GM08714 (cell line): ENCODE results near the gene TMPRSS3.
A peak's percentile ranks its signal among the peaks of the same experiment; 100 is the strongest.

Source experiments
- H3K4me3 ChIP-seq: fragments of 200-500 bp; sonication (Bioruptor generic); 2 replicates; pipeline ENCODE4 v1.5.1; 2014; ENCODE audit warnings: mild to moderate bottlenecking, low read length, inconsistent platforms
- ZNF274 ChIP-seq: IDR thresholded peaks from 2 replicates; pipeline ENCODE4 v1.6.1; 2012; ENCODE audit warnings: mild to moderate bottlenecking, low read depth, low read length

TMPRSS3 gene

GRCh38 chr21:42435401-42435800 lies 39.5 kb upstream of the TMPRSS3 start:
- no peak for TF ChIP-seq ZNF274
- no peak overlapping the region for H3K4me3 ChIP-seq

GRCh38 chr21:42434884-42435283 lies 39.0 kb upstream of the TMPRSS3 start:
- H3K4me3 ChIP-seq = no peak overlapping the region
- TF ChIP-seq ZNF274 = no peak

- H3K4me3 ChIP-seq = no peak overlapping the region
- TF ChIP-seq ZNF274 = no peak
Measured at GRCh38 chr21:42433946-42434551, 38.2 kb upstream of the TMPRSS3 start.

GRCh38 chr21:42432695-42433094 lies 36.8 kb upstream of the TMPRSS3 start:
- no peak for TF ChIP-seq ZNF274
- no peak overlapping the region for H3K4me3 ChIP-seq

- H3K4me3 ChIP-seq = no peak overlapping the region
- no peak for TF ChIP-seq ZNF274
Measured at GRCh38 chr21:42431196-42431595, 35.3 kb upstream of the TMPRSS3 start.

- no peak for TF ChIP-seq ZNF274
- no peak overlapping the region for H3K4me3 ChIP-seq
Measured at GRCh38 chr21:42430521-42430920, 34.7 kb upstream of the TMPRSS3 start.

GRCh38 chr21:42429856-42430255 lies 34.0 kb upstream of the TMPRSS3 start:
- no peak overlapping the region for H3K4me3 ChIP-seq
- no peak for TF ChIP-seq ZNF274

GRCh38 chr21:42429021-42429420 lies 33.2 kb upstream of the TMPRSS3 start:
- no peak for TF ChIP-seq ZNF274

GRCh38 chr21:42427809-42428419 lies 32.1 kb upstream of the TMPRSS3 start:
- H3K4me3 ChIP-seq = no peak overlapping the region
- TF ChIP-seq ZNF274 = no peak

More at GRCh38 chr21:42429021-42429420, 33.2 kb upstream of the TMPRSS3 start:
- H3K4me3 ChIP-seq = no peak overlapping the region

GRCh38 chr21:42426876-42427480 lies 31.1 kb upstream of the TMPRSS3 start:
- no peak for TF ChIP-seq ZNF274
- no peak overlapping the region for H3K4me3 ChIP-seq

- no peak for TF ChIP-seq ZNF274
- H3K4me3 ChIP-seq = no peak overlapping the region
Measured at GRCh38 chr21:42426424-42426823, 30.6 kb upstream of the TMPRSS3 start.

GRCh38 chr21:42425591-42425990 lies 29.7 kb upstream of the TMPRSS3 start:
- no peak for TF ChIP-seq ZNF274
- no peak overlapping the region for H3K4me3 ChIP-seq

GRCh38 chr21:42424914-42425541 lies 29.2 kb upstream of the TMPRSS3 start:
- no peak overlapping the region for H3K4me3 ChIP-seq
- TF ChIP-seq ZNF274 = no peak

- TF ChIP-seq ZNF274 = no peak
- no peak overlapping the region; the same call in 1 of the 2 replicates for H3K4me3 ChIP-seq
Measured at GRCh38 chr21:42423685-42424084, 27.8 kb upstream of the TMPRSS3 start.

- TF ChIP-seq ZNF274 = no peak
- H3K4me3 ChIP-seq = peak overlapping the region; percentile 50; the same call in 1 of the 2 replicates
Measured at GRCh38 chr21:42423197-42423675, 27.4 kb upstream of the TMPRSS3 start.
